ENCODE measurements around the gene RSPO3. TPM values are rescaled to one million over a fixed set of nuclear protein-coding genes. Genes with fewer than 3 reads are reported as not detected.

The RSPO3 gene
- total and polyA plus RNA-seq, 2 of the 13 experiments (the other 11 are each of a cell fraction or from before 2014, with no cell fraction given): not detected

GRCh38 chr6:127191716-127192115 is 73.2 kb downstream of the RSPO3 start:
- H3K79me2 ChIP-seq (ENCODE audit: insufficient read depth, low read length): no peaks in the 10 kb centered on the region
- ChIA-PET CTCF (ENCODE audit: low intra/inter-chr PET ratio, low total read pairs) (no interaction called here), POLR2A (no interaction called here)
- DNase-seq (ENCODE audit: low spot score): no peak
- intact Hi-C loops (cut with micrococcal nuclease; ENCODE audit: unreplicated experiment): loop anchor here (5.0 kb wide), 1 partner anchor 389 kb away; no protein-coding TSS in a partner anchor
- no peaks in the 10 kb centered on the region for H3K36me3 ChIP-seq (replicated peaks in 1 of 2; ENCODE audit: control insufficient read depth in 1 of 2, insufficient read depth in 2 of 2, low read length in 2 of 2)
- H3K27me3 ChIP-seq (ENCODE audit: control insufficient read depth in 1 of 2, insufficient read depth in 2 of 2, low read length in 2 of 2): no peaks in the 10 kb centered on the region
- H4K20me1 ChIP-seq (ENCODE audit: insufficient read depth, low read length): no peaks in the 10 kb centered on the region
- H3K4me2 ChIP-seq (ENCODE audit: low read depth, low read length): no peak overlapping the region
- in situ Hi-C loops (cut with HindIII; ENCODE audit: extremely low pct_ligation_motif_present, low pct_unique_long_range_greater_than_20kb): no loop called here
- no peak overlapping the region for H2AFZ ChIP-seq (ENCODE audit: low read length)
- H3K4me1 ChIP-seq (ENCODE audit: insufficient read depth, low read length): no peaks in the 10 kb centered on the region
- ATAC-seq: no peak
- no peak overlapping the region for H3K9ac ChIP-seq (ENCODE audit: insufficient read depth, low read depth, low read length)
- no peak overlapping the region for H3K4me3 ChIP-seq (replicated peaks in 1 of 3; ENCODE audit: insufficient read depth in 1 of 3, low read depth in 2 of 3, low read length in 3 of 3)
- WGBS (ENCODE audit: low lambda C conversion rate): 0% methylated on average over 1 of the region's 1 CpG
- H3K9me3 ChIP-seq (ENCODE audit: low read length): no peaks in the 10 kb centered on the region
- FAIRE-seq: no peak
- BruUV-seq (replicated peaks): no TSS peak
- H3K27ac ChIP-seq (ENCODE audit: extremely low read length, insufficient read depth, low read length): no peak overlapping the region
- TF ChIP-seq, protein P1, sequence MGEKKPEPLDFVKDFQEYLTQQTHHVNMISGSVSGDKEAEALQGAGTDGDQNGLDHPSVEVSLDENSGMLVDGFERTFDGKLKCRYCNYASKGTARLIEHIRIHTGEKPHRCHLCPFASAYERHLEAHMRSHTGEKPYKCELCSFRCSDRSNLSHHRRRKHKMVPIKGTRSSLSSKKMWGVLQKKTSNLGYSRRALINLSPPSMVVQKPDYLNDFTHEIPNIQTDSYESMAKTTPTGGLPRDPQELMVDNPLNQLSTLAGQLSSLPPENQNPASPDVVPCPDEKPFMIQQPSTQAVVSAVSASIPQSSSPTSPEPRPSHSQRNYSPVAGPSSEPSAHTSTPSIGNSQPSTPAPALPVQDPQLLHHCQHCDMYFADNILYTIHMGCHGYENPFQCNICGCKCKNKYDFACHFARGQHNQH (CRISPR knock-in tag; IDR thresholded peaks at IDR 0.05): no peak
- TF ChIP-seq CSRNP1 (CRISPR knock-in tag; IDR thresholded peaks at IDR 0.05) (no peak), ZBTB7B (CRISPR knock-in tag; IDR thresholded peaks at IDR 0.05) (no peak), CBX2 (IDR thresholded peaks at IDR 0.05; ENCODE audit: low read depth, low read length) (no peak), CBX2 (CRISPR knock-in tag; IDR thresholded peaks at IDR 0.05; ENCODE audit: low read depth) (no peak), ZNF34 (CRISPR knock-in tag; IDR thresholded peaks at IDR 0.05; ENCODE audit: borderline replicate concordance) (no peak), SMARCC2 (IDR thresholded peaks at IDR 0.05) (no peak), KLF12 (CRISPR knock-in tag; IDR thresholded peaks at IDR 0.05; ENCODE audit: borderline replicate concordance) (no peak), ZC3H13 (CRISPR knock-in tag; IDR thresholded peaks at IDR 0.05) (no peak), ZNF660 (CRISPR knock-in tag; IDR thresholded peaks at IDR 0.05; ENCODE audit: borderline replicate concordance, low read depth) (no peak), ZNF710 (CRISPR knock-in tag; IDR thresholded peaks at IDR 0.05; ENCODE audit: borderline replicate concordance) (no peak)
- TF ChIP-seq, protein P2, sequence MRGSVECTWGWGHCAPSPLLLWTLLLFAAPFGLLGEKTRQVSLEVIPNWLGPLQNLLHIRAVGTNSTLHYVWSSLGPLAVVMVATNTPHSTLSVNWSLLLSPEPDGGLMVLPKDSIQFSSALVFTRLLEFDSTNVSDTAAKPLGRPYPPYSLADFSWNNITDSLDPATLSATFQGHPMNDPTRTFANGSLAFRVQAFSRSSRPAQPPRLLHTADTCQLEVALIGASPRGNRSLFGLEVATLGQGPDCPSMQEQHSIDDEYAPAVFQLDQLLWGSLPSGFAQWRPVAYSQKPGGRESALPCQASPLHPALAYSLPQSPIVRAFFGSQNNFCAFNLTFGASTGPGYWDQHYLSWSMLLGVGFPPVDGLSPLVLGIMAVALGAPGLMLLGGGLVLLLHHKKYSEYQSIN (CRISPR knock-in tag; IDR thresholded peaks at IDR 0.05; ENCODE audit: borderline replicate concordance): no peak
- TF ChIP-seq, protein P3, sequence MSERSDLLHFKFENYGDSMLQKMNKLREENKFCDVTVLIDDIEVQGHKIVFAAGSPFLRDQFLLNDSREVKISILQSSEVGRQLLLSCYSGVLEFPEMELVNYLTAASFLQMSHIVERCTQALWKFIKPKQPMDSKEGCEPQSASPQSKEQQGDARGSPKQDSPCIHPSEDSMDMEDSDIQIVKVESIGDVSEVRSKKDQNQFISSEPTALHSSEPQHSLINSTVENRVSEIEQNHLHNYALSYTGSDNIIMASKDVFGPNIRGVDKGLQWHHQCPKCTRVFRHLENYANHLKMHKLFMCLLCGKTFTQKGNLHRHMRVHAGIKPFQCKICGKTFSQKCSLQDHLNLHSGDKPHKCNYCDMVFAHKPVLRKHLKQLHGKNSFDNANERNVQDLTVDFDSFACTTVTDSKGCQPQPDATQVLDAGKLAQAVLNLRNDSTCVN (CRISPR knock-in tag; IDR thresholded peaks at IDR 0.05; ENCODE audit: borderline replicate concordance): no peak

Data from HepG2 (cell line).